HFF-Myc (cell line): ENCODE data around the gene DOCK11.

Experiments used
- DNase-seq: peaks from one replicate; pipeline ENCODE4 v3.0.0-alpha.2; 2011; ENCODE audit warnings: low read depth; ENCODE audit errors: extremely low read depth
- H3K4me3 ChIP-seq: replicated peaks from 2 replicates; pipeline ENCODE4 v1.5.1; 2011; ENCODE audit warnings: low read depth, mild to moderate bottlenecking, control low read depth, low read length
- CTCF ChIP-seq: IDR thresholded peaks from 2 replicates; pipeline ENCODE4 v1.5.1; 2012; ENCODE audit warnings: mild to moderate bottlenecking, low read depth, low read length, control low read depth; ENCODE audit errors: missing control alignments

The DOCK11 gene

GRCh38 chrX:118541482-118541881 lies 45.9 kb downstream of the DOCK11 start:
- H3K4me3 ChIP-seq: no peak overlapping the region
- no peak for DNase-seq
- TF ChIP-seq CTCF: no peak

- DNase-seq: no peak
Observed at GRCh38 chrX:118545510-118545909, 49.9 kb downstream of the DOCK11 start.

GRCh38 chrX:118548841-118549240 lies 53.2 kb downstream of the DOCK11 start:
- no peak overlapping the region for H3K4me3 ChIP-seq
- no peak for TF ChIP-seq CTCF
- DNase-seq: no peak

More at GRCh38 chrX:118545510-118545909, 49.9 kb downstream of the DOCK11 start:
- TF ChIP-seq CTCF: no peak
- no peak overlapping the region for H3K4me3 ChIP-seq

- no peak for DNase-seq
- no peak overlapping the region for H3K4me3 ChIP-seq
- no peak for TF ChIP-seq CTCF
Observed at GRCh38 chrX:118550792-118551191, 55.2 kb downstream of the DOCK11 start.

- TF ChIP-seq CTCF: no peak
- H3K4me3 ChIP-seq: no peak overlapping the region
- no peak for DNase-seq
Observed at GRCh38 chrX:118551426-118551825, 55.8 kb downstream of the DOCK11 start.

GRCh38 chrX:118552121-118552900 lies 56.7 kb downstream of the DOCK11 start:
- no peak for TF ChIP-seq CTCF
- no peak overlapping the region for H3K4me3 ChIP-seq
- DNase-seq: no peak
